Uterus (tissue), 2 donors: ENCODE results near the gene TUBA1C.
"Not testable (repeated sequence)": the region's sequence is repeated elsewhere in the genome, so short reads cannot be mapped to it uniquely, and the experiment has no call there.

ENCODE experiments used
- CTCF ChIP-seq, 4 experiments: fragments of 200-600 bp in 2 of 4; fragments of 450-650 bp in 2 of 4; sonication (generic) in 2 of 4; IDR thresholded peaks; one replicate each; pipeline ENCODE4 v1.5.1; 2016 to 2019; ENCODE audit warnings: antibody characterized with exemption in 4 of 4, mild to moderate bottlenecking in 2 of 4, moderate library complexity in 1 of 4
- POLR2A ChIP-seq, 2 donors: fragments of 450-650 bp; IDR thresholded peaks; one replicate each; pipeline ENCODE4 v1.6.1; 2016; ENCODE audit warnings: antibody characterized with exemption in 2 of 2, mild to moderate bottlenecking in 1 of 2, moderate library complexity in 1 of 2

GRCh38 chr12:49269191-49269590, 4.3 kb downstream of the TUBA1C start:
- not testable (repeated sequence) for TF ChIP-seq POLR2A, CTCF (IDR thresholded peaks at IDR 0.05)
